GM18858 (cell line): ENCODE results near the gene DLK1.

Source experiments
- ATAC-seq: cut with Tn5 transposase; IDR thresholded peaks from one replicate; pipeline ENCODE4 v1.9.1; 2021; ENCODE audit not compliant: unreplicated experiment

DLK1 gene

DNA sequence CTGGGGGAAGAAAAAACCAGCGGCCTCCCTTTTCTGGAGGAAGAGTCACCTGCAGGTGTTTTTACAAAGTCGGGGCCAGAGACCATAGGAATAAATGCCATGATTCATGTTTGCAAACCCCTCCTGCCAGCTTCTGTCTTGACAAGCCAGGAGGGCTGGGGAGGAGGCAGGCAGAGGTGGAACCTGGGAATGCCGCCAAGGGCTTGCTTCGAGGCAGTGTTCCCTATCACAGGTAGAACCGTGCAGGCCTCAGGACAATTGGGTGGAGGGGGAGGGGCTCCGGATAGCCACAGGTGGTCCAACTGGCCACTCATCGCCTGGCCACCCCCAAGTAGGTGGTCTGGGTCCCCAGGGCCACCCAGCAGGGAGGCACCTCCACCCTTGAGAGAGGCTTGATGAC, 14.2 kb upstream of the DLK1 start:
- no peak for ATAC-seq

DNA sequence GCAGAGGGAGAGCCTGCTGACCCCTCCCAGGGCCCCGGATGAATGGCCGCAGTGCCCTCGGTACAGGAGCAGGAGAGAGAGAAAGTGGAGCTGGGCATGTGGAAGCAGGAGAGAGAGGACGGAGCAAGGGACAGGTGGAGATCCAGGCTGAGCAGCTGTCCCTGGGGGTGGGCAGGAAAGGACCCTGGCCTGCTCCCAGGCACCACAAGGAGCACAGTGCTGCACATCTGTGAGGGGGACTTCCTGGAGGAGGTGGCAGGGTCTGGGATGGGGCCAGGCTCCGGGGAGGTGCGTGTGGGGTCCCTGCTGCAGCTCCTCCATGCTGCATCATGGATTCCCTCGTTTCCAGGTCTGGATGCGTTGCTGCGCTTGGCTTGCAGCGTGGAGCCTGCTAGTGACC, 13.0 kb upstream of the DLK1 start:
- no peak for ATAC-seq

DNA sequence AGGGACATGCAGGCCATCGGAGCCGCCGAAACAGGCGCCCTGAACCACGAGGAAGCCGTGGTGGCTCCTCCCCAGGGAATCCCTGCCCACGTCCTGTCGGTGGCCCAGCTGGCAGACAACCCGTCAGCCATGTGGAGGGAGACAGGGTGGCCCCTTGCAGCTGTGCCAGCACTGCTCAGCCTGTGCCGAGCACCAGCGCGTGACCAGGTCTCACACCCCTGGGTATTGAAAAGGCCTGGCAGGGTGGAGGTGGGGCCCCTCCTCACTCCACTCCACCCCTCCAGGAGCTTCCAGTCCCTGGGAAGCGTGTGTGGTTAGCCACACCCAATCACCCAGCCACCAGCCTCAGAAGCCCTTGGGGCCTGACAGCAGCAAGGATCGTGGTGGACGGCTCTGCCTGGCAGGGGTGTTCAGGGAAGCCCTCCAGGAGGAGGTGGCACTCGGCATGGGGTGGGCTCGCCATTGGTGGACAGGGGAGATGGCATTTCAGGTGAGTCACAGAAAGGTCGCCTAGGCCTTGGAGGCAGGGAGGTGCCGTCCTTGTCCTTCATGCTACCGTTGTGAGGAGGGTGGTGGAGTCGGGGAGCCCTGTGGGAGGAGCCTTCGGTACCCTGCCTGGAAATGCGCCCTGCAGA, 12.3 kb upstream of the DLK1 start:
- no peak for ATAC-seq

DNA sequence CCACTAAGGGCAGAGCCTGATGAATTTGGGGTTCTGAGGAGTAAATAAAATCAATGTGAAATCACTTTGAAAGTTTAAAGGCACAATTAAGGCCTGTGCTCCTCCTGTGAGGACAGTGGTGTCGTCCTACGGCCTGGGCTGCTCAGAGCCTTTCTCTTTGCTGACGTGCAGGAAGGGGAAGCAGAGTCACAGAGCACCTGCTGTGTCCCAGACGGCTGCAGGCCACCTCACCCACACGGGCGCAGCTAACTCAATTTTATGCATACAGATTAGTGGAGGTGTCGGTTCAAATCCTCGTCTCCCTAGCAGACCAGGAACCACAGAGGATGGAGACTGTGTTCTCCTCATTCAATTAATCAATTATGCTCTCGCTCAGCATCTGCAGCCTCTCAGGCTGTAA, 11.4 kb upstream of the DLK1 start:
- no peak for ATAC-seq

DNA sequence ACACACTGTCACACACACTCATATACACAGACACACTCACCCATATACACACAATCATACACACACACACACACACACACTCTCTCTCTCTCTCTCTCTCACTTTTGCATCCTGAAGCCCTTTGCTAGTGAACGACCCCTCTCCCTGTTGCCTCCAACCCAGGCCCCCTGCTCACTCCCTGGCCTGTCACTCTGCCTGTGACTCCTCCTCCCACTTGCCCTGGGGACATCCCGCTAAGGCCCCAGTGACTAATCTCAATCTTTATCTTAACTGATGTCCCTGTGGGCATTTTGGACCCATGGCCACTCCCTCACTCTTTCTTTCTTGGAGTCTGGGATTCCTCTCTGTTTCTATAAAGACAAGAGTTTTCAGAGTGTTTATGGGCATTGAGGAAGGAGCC, 10.9 kb upstream of the DLK1 start:
- ATAC-seq = no peak

DNA sequence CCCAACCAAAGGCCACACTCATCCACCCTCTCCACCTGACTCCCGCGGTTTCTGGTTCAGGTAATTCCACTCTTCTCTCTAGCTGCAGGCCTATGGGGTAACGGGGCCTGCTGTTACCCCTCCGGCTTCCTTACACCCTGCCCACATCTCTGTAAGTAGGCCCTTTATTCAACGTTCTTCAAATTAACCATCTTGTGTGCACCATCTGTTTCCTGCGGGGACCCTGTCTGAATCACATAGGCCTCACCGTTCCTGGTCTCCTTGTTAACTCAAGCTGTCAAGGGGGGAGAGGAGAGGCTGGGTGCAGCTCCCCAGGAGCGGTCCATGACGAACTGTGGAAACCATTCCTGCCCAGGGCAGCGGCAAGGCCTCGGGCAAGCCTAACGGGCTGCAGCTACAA, 9.3 kb upstream of the DLK1 start:
- no peak for ATAC-seq

DNA sequence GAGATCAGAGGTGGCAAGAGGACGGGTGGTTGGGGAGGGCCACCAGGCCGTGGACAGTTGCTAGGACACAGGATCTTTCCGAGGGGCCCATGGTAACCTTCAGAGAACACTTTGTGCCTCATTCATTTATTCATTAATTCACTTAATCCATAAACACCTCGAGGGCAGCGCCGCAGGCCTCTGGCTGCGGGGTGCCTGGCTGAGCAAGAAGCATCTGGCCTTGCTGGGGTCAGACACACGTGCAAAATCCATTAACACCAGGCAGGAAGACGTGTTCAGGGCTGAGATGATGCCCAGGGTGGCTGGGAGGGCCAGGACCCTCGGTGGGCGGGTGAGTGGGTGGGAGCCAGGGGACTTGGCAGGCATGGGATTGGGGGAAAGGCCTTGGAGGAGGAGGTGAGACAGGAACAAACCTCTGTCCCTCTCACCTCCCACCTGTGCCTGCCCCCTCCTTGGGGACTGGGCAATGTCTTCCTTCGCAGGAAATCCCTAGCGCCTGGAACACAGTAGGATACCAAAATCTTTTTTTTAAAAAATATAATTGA, 6.6 kb upstream of the DLK1 start:
- no peak for ATAC-seq

DNA sequence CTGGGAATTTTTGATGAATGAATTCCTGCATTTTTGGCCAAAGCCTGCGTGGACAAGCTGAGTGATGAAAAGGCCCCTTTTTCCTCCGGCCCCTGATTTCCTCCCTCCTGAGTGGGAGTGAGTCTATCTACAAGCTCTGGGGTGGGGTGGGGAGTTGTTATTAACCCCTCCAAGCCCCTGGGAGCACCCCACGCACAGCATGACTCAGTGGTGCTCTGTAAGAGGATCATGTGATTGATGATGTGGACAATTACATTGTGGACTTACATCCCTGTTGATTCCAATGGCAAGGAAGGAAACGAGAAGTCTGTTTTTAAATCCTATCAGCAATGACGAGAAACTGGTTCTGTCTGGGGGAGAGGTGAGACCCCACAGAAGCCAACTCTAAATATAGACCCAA, 5.1 kb upstream of the DLK1 start:
- ATAC-seq = no peak

DNA sequence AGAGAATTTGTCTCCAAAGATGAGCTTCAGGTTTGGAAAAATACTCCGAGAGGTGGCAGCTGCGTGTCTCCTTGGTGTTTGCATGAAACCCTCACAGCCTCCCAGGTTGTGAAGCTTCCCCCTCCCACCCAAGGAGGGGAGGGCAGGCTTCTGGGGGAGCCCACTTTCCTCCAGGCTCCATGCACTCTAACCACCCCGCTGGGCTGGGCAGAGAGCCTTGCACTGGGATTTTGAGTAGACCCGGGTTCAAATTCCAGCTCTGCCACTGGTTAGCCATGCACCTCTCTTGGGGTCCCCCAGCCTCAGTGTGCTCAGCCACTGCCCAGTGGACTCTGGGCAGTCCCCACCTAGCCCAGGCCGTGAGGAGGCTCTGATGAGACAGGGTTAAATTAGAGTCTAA, 4.3 kb upstream of the DLK1 start:
- no peak for ATAC-seq

DNA sequence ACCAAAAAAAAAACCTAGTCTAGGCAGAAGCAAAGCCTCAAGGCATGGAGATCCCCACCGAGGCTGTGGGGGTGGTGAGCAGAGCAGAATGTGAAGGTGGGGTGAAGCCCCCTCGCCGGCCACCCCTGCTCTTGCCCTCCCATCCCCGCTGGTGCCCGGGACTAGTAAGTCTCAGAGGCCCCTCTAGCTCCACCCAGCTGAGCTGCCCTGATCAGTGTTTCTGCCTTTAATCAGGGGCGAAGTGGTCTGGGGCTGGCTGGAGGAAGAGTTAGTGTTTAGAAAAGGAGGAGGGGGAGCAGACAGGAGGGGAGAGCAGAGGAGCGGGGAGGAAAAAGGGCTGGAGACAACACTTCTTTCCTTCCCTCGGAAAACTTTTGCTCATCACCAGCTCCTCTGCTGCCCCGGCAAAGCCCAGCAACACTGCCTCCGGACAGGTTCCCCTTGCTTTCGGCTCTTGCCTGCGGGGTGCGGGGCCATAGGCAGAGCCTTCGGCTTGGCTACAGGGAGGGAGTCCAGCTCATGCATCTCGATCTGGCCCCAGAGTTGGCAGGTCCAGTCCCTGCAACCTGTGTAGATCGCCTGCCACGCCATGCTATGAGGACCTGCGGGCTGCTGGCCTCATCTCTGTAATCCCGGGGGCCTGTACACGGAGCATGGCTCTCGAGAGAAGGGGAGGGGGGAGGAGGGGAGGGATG, 3.4 kb upstream of the DLK1 start:
- ATAC-seq = no peak

DNA sequence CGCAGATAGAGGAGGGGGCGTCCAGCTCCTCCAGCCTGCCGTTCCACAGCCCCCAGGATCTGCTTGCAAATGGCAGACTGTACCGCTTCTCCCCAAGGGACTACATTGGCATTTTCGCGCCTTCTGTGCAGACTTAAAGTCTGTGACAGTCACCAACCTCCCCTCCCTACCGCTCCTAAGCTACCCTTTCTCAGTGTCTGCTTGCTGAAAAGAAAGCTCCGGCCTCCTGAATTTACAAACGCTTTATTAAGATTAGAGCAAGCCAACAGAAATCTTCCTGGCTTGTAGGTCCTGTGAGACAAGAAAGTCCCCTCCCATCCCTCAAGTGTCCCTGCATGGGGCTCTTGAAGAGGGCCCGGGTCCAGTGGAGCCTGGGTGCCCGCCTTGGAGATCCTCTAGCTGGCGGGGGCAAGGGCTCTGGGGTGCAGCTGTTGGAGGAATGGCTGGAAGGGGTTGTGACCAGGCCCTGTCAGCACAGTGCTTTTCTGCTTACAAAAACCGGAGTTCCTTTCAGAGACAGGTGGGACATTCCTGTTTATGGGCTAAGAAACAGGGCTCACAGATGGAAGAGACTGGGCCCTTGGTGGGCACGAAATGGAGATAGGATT, 2.8 kb upstream of the DLK1 start:
- ATAC-seq = no peak

DNA sequence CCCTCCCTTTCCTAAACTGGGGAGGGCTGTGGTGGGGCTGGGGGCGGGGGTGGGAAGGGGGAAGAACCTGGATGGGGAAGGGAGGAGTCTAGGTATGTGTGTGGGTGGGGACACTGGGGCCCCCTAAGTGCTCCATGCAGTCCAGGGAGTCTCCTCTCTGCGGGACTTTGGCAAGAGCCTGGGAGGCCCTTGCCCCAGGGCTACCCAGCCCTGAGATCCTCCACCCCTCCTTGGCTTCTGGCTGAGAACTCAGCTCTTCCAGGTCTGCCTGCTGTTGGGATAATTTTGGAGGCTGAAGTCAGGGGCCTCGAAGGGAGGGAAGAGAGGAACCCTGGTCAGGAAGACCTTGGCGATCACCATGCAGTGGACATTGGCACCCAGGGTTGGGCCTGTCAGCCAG, 2.2 kb upstream of the DLK1 start:
- ATAC-seq = no peak

DNA sequence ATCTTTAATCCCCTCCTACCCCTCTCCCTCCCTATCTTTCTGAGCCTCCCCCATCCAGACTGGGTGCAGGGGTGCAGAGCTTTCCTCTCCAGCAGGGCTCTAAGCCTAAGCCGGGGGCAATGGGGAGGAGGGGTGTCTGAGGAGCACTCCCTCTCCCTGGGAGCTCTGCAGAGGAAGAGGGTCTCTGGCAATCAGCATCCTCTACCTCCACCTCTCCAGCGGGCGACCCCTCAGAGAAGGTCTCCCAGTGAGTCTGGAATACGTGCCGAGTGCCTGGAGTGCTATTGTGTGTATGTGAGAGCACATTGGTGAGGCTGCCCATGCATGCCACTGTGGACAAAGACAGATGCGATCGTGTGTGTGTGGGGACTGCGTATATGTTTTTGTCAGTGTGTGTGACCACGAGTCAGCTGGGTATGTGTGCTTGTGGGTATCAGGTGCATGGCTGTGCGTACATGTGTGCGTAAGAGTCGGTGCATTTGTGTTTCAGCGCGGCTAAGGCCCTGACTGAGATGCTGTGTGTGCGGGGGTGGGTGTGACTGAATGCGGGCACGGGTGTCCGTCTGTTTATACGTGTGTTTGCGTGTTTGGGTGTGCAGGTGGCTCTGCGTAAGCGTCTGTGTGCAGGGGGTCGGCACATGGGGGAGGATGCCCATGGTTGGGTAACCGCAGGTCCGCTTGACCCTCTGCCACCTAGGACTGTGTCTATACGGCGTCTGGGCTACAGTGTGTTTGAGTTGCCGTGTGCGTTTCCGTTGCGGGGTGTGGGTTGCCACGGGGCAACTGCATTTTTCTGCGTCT, 905 bp upstream of the DLK1 start:
- no peak for ATAC-seq

DNA sequence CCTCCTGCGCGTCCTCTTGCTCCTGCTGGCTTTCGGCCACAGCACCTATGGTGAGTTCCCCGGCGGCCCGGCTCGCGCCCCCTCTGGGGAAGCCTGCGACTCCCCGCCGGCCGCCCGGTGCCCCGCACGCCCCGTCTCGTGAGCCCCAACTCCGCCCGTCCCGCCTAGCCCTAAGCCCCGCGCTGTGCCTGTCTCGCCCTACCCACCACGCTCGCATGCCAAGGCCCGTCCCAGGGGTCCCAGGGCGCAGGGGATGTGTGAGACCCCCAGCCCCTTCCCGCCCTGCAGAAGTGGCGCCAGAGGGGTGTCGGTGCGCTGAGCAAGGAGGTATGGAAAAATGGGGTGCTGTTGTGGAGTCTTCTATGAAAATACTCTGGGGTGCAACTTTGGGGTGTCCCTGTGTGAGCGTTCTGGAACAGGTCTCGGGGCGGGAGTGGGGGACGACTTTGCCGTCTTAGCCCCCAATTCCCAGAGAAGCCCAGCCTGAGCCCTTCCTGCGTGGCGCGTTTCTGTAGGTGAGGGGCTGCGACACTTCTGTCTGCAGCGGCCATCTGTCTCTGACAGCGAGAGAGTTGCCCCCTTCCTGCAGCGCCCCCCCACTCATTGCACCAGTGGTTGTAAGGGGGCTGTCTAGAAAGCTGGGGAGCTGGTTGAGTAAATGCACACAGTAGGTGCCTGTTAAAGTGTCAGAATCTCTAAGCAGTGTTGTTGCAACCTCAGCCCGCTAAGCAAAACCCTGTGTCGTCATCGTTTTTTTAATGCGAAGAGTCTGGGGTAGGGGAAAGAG, 587 bp downstream of the DLK1 start:
- ATAC-seq = no peak

DNA sequence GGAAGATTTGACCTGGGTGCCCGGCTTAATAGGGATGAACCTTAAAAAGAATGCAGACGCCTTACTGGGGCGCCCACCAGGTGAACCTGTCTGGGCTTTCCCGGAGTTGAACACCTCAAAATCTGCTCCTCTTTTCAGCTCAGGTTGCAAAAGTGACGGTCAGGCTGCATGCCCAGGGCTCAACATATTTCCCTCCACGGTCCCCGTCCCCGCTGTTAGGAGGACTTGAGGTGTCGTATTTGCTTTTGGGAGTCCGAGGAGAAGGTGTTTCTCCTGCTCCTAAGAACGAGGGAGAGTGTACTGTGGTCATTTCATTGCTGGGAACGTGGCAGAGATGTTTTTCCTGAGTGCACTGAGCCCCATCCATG, 1.2 kb downstream of the DLK1 start:
- no peak for ATAC-seq

DNA sequence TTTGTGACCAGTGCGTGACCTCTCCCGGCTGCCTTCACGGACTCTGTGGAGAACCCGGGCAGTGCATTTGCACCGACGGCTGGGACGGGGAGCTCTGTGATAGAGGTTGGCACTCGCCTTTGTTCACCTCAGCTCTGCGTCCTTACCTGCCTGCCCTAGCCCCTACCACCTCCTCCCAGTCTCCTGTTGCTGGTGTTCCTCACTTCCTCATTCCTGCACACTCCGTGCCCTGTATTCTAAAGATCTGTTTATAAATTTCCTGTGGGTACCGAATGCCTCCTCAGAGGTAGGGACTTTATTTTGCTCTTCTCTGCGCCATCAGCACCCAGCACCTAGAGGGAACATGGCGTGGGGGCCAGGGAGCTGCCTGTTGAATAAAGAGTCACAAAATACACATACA, 2.3 kb downstream of the DLK1 start:
- no peak for ATAC-seq

DNA sequence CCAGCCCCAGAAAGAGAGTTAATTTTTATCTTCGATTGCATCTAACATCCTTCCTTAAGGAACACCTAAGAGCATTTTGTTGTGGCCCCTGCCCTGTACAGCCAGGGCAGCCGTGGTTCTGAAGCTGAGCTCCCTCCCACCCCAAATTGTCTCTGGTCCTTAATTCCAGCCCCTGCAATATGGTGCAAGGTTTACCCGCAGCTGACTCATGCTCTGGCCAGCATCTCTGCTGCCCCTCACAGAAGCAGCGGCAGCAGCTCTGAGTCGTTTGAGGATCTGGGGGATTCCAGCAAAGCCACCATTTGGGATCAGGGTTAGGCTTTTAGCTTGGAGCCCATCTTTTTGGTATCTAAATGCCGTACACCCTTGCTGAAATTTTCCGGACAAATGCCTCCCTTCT, 3.3 kb downstream of the DLK1 start:
- no peak for ATAC-seq

DNA sequence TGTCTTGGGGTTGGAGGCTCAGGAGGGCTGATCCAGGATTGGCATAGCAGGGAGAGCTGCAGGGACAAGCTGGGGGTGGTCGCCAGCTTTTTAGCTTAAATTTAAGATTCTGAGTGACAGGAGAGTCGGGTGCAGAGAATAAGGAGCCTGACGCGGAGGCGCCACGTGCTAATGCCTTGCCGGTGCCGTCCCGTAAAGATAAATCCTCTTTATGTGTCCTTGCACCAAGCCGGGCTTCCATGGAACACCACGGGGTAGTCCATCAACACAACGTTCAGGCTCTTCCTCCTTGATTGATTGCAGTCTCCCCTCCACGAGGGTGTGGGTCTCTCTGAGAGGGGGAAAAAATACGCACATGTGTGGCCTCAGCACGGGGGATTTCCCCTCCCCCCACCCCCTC, 3.9 kb downstream of the DLK1 start:
- ATAC-seq = no peak

DNA sequence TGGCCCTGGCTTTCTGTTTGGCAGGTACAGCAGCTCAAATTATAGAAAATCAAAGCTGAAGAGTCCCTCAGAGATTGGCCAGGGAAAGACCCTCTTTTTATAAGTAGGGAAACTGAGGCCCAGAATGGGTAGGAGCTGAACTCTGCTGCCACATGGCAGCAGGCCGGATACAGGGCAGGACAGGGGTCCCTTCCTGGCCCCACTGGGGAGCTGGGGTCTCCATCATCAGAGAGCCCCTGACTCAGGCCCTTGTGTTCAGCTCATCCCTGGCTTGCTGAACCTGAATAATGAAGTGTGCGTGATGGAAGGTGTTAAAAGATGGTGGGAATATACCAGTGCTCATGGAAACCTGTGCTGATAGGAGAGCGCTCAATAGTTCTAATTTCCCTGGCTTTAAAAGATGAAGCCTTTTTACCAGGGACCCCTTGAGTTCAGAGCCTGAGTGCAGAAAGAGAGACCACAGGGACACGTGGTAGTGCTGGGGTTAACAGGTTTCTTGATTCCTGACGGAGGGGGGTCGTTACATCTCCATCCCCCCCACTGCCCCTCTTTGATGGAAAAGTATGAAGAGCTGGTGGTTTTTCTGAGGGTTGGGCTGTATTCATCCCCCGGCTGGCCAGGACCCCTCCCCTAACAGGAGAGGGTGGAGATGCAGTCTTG, 4.4 kb downstream of the DLK1 start:
- ATAC-seq = no peak
